Measurements from ENCODE around the gene MEA1. TPM values are rescaled to one million over a fixed set of nuclear protein-coding genes. Genes with fewer than 3 reads are reported as not detected.
"Not testable (repeated sequence)": the region's sequence is repeated elsewhere in the genome, so short reads cannot be mapped to it uniquely, and the experiment has no call there.

MEA1 gene
- total RNA-seq, 4 donors from 2014 or later: 59.5 to 99.9 (median 77.5) TPM

- TF ChIP-seq POLR2A (IDR thresholded peaks at IDR 0.05): no peak
- TF ChIP-seq, protein P1, sequence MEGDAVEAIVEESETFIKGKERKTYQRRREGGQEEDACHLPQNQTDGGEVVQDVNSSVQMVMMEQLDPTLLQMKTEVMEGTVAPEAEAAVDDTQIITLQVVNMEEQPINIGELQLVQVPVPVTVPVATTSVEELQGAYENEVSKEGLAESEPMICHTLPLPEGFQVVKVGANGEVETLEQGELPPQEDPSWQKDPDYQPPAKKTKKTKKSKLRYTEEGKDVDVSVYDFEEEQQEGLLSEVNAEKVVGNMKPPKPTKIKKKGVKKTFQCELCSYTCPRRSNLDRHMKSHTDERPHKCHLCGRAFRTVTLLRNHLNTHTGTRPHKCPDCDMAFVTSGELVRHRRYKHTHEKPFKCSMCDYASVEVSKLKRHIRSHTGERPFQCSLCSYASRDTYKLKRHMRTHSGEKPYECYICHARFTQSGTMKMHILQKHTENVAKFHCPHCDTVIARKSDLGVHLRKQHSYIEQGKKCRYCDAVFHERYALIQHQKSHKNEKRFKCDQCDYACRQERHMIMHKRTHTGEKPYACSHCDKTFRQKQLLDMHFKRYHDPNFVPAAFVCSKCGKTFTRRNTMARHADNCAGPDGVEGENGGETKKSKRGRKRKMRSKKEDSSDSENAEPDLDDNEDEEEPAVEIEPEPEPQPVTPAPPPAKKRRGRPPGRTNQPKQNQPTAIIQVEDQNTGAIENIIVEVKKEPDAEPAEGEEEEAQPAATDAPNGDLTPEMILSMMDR (IDR thresholded peaks at IDR 0.05): no peak
- no peak for DNase-seq (ENCODE audit: low spot score in 2 of 2)
- 90 to 92% methylated on average over 5 of the region's 5 CpGs for WGBS, 2 donors
- intact Hi-C loops (cut with DNase I; ENCODE audit: low total_unique reads): no loop called here
- no peak overlapping the region for H3K4me3 ChIP-seq (ENCODE audit: low read depth, poor library complexity, severe bottlenecking)
These were observed 7.9 kb downstream of the MEA1 start for GRCh38 chr6:43005844-43006243.

GRCh38 chr6:43001843-43002242 lies 11.9 kb downstream of the MEA1 start:
- H3K4me3 ChIP-seq (ENCODE audit: low read depth, poor library complexity, severe bottlenecking): no peak overlapping the region
- 92 to 96% methylated on average over 8 of the region's 8 CpGs for whole genome bisulfite sequencing, 2 donors
- TF ChIP-seq, protein P1 (IDR thresholded peaks at IDR 0.05): no peak
- TF ChIP-seq POLR2A (IDR thresholded peaks at IDR 0.05): no peak
- no peak for DNase-seq (ENCODE audit: low spot score in 2 of 2)
- intact Hi-C loops (cut with DNase I; ENCODE audit: low total_unique reads): no loop called here

DNA sequence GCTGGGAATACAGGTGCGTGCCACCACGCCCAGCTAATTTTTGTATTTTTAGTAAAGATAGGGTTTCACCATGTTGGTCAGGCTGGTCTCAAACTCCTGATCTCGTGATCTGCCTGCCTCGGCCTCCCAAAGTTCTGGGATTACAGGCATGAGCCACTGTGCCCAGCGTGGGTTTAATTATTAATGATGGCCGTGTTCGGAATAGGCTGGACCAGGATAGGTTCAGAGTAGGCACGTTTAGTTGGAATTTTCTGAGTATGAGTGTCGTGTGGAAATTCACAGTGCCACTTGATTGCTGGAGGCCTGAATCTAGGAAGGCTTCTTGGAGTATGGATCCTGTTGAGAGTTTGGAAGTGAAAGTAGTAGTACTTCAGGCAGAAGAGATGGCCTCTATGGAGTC lies 15.5 kb downstream of the MEA1 start:
- H3K4me3 ChIP-seq (ENCODE audit: low read depth, poor library complexity, severe bottlenecking); DNase-seq (ENCODE audit: low spot score in 2 of 2); intact Hi-C loops (cut with DNase I; ENCODE audit: low total_unique reads): not testable (repeated sequence)
- 92 to 93% methylated on average over 9 of the region's 9 CpGs for WGBS, 2 donors

DNA sequence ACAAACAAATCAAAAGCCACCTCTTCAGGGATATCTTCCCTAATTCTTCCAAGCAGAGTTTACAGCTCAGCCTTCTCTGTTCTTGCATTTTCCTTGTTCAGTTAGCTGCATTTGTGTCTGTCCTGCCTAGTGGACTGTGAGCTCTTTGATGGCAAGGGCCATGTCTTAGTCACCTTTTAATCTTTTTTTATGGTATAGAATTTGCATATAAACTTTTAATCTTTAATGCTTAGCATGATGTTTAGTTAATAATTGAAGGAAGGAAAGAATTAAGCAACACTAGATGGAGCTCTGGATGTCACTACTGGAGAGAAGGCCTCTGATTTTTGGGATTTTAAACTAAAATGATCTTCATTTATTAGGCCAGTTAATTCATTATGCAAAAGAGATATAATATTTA lies 17.2 kb downstream of the MEA1 start:
- intact Hi-C loops (cut with DNase I; ENCODE audit: low total_unique reads): no loop called here
- no peak for TF ChIP-seq POLR2A (IDR thresholded peaks at IDR 0.05)
- TF ChIP-seq, protein P1 (IDR thresholded peaks at IDR 0.05): no peak
- no peak overlapping the region for H3K4me3 ChIP-seq (ENCODE audit: low read depth, poor library complexity, severe bottlenecking)
- DNase-seq (ENCODE audit: low spot score in 2 of 2): no peak

DNA sequence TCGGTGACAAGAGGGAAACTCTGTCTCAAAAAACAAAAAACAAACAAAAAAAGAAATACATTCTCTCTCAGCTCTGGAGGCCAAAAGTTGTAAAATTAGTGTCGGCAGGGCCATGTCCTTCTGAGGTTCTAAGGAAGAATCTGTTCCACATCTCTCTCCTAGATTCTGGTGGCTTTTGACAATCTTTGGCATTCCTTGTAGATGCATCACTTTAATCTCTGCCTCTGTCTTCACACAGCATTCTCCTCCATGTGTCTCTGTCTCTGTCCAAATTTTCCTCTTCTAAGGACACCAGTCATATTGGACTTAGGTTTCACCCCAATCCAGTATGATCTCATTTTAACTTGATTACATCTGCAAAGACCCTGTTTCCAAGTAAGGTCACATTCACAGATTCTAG lies 20.3 kb downstream of the MEA1 start:
- no peak for TF ChIP-seq POLR2A (IDR thresholded peaks at IDR 0.05)
- TF ChIP-seq, protein P1 (IDR thresholded peaks at IDR 0.05): no peak
- 81 to 91% methylated on average over 2 of the region's 2 CpGs for WGBS, 2 donors
- DNase-seq (ENCODE audit: low spot score in 2 of 2): no peak
- intact Hi-C loops (cut with DNase I; ENCODE audit: low total_unique reads): no loop called here
- no peak overlapping the region for H3K4me3 ChIP-seq (ENCODE audit: low read depth, poor library complexity, severe bottlenecking)

- intact Hi-C loops (cut with DNase I; ENCODE audit: low total_unique reads): no loop called here
- no peak for DNase-seq (ENCODE audit: low spot score in 2 of 2)
- H3K4me3 ChIP-seq (ENCODE audit: low read depth, poor library complexity, severe bottlenecking): no peak overlapping the region
- TF ChIP-seq POLR2A (IDR thresholded peaks at IDR 0.05): no peak
- TF ChIP-seq, protein P1 (IDR thresholded peaks at IDR 0.05): no peak
- WGBS, 2 donors: 67 to 90% methylated on average over 5 of the region's 5 CpGs
These were observed 23.8 kb downstream of the MEA1 start for GRCh38 chr6:42989923-42990322.

All from lower leg skin (tissue), 4 donors.